WTC11 (cell line): Measurements from ENCODE around the gene SCYGR4.

ENCODE experiments used
- CREB1 ChIP-seq: sonication (generic); formaldehyde crosslinking; IDR thresholded peaks from 2 replicates; pipeline ENCODE4 v1.8.0; 2023; ENCODE audit warnings: mild to moderate bottlenecking, missing genetic modification reagents
- ELF4 ChIP-seq: sonication (generic); formaldehyde crosslinking; IDR thresholded peaks from 2 replicates; pipeline ENCODE4 v1.8.1; 2022; ENCODE audit warnings: low read depth, mild to moderate bottlenecking, moderate library complexity, missing genetic modification reagents
- ETV6 ChIP-seq: sonication (generic); formaldehyde crosslinking; IDR thresholded peaks from 2 replicates; pipeline ENCODE4 v1.8.1; 2022; ENCODE audit warnings: mild to moderate bottlenecking, missing genetic modification reagents
- KAT7 ChIP-seq: sonication (generic); formaldehyde crosslinking; IDR thresholded peaks from 2 replicates; pipeline ENCODE4 v1.8.1; 2023; ENCODE audit warnings: missing genetic modification reagents, mild to moderate bottlenecking, borderline replicate concordance
- NR2C2 ChIP-seq: sonication (generic); formaldehyde crosslinking; IDR thresholded peaks from 2 replicates; pipeline ENCODE4 v1.8.0; 2022; ENCODE audit warnings: mild to moderate bottlenecking, missing genetic modification reagents
- TF ChIP-seq, protein P1 (sequence below): fragments of 200-600 bp; IDR thresholded peaks from 2 replicates; pipeline ENCODE4 v1.8.0; 2022; ENCODE audit warnings: antibody characterized with exemption
- TF ChIP-seq, protein P2 (sequence below): fragments of 250-450 bp; sonication (Bioruptor Pico); IDR thresholded peaks from 2 replicates; pipeline ENCODE4 v1.8.0; 2021; ENCODE audit warnings: mild to moderate bottlenecking
- TF ChIP-seq, protein P3 (sequence below): sonication (generic); formaldehyde crosslinking; IDR thresholded peaks from 2 replicates; pipeline ENCODE4 v1.8.0; 2022; ENCODE audit warnings: mild to moderate bottlenecking, missing genetic modification reagents

DNA sequence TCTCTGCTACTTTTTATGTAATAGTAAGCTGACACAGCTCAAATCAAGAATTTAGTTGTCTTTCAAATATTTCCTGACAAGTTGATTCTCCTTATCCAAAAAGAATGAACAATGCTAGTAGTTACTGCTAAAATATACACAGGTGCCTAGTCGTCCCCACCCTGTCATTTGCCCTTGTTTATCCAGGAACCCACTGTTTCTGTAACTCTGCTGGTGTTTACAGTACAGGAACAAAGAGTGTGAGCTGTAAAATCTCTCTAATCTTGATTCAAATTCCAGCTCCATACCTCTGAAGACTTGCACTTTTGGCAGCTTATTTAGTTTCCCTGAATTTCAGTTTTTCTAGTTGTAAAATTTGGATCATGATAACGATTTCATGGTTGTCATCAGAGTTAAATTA, 39.7 kb upstream of the SCYGR4 start:
- TF ChIP-seq NR2C2 (CRISPR knock-in tag): no peak
- TF ChIP-seq CREB1: no peak
- TF ChIP-seq, protein P1, sequence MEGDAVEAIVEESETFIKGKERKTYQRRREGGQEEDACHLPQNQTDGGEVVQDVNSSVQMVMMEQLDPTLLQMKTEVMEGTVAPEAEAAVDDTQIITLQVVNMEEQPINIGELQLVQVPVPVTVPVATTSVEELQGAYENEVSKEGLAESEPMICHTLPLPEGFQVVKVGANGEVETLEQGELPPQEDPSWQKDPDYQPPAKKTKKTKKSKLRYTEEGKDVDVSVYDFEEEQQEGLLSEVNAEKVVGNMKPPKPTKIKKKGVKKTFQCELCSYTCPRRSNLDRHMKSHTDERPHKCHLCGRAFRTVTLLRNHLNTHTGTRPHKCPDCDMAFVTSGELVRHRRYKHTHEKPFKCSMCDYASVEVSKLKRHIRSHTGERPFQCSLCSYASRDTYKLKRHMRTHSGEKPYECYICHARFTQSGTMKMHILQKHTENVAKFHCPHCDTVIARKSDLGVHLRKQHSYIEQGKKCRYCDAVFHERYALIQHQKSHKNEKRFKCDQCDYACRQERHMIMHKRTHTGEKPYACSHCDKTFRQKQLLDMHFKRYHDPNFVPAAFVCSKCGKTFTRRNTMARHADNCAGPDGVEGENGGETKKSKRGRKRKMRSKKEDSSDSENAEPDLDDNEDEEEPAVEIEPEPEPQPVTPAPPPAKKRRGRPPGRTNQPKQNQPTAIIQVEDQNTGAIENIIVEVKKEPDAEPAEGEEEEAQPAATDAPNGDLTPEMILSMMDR: no peak
- TF ChIP-seq, protein P2, sequence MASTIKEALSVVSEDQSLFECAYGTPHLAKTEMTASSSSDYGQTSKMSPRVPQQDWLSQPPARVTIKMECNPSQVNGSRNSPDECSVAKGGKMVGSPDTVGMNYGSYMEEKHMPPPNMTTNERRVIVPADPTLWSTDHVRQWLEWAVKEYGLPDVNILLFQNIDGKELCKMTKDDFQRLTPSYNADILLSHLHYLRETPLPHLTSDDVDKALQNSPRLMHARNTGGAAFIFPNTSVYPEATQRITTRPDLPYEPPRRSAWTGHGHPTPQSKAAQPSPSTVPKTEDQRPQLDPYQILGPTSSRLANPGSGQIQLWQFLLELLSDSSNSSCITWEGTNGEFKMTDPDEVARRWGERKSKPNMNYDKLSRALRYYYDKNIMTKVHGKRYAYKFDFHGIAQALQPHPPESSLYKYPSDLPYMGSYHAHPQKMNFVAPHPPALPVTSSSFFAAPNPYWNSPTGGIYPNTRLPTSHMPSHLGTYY (CRISPR knock-in tag): no peak
- TF ChIP-seq ETV6: no peak
- TF ChIP-seq KAT7: no peak
- no peak for TF ChIP-seq ELF4 (CRISPR knock-in tag)
- TF ChIP-seq, protein P3, sequence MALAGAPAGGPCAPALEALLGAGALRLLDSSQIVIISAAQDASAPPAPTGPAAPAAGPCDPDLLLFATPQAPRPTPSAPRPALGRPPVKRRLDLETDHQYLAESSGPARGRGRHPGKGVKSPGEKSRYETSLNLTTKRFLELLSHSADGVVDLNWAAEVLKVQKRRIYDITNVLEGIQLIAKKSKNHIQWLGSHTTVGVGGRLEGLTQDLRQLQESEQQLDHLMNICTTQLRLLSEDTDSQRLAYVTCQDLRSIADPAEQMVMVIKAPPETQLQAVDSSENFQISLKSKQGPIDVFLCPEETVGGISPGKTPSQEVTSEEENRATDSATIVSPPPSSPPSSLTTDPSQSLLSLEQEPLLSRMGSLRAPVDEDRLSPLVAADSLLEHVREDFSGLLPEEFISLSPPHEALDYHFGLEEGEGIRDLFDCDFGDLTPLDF (CRISPR knock-in tag): no peak
